KMS-11 (cell line): ENCODE measurements around the gene CNNM4.
A peak's percentile ranks its signal among the peaks of the same experiment; 100 is the strongest.

Experiments used
- H2AFZ ChIP-seq: fragments of 200-600 bp; sonication (generic); 2 replicates; pipeline ENCODE4 v1.6.1; 2016; ENCODE audit warnings: antibody characterized with exemption, mixed run types, low read depth
- H3K27ac ChIP-seq: fragments of 200-600 bp; sonication (generic); 2 replicates; pipeline ENCODE4 v1.6.1; 2016; ENCODE audit warnings: mild to moderate bottlenecking, mixed run types
- H3K27me3 ChIP-seq: fragments of 200-600 bp; sonication (generic); 2 replicates; pipeline ENCODE4 v1.6.1; 2017; ENCODE audit warnings: mild to moderate bottlenecking, low read depth, mixed run types, moderate library complexity; ENCODE audit not compliant: insufficient read depth
- H3K36me3 ChIP-seq: fragments of 200-600 bp; sonication (generic); 2 replicates; pipeline ENCODE4 v1.6.1; 2017; ENCODE audit warnings: mild to moderate bottlenecking, mixed run types; ENCODE audit not compliant: insufficient read depth
- H3K4me1 ChIP-seq: fragments of 200-600 bp; sonication (generic); 2 replicates; pipeline ENCODE4 v1.6.1; 2016; ENCODE audit warnings: mild to moderate bottlenecking, low read depth, mixed run types; ENCODE audit not compliant: poor library complexity, severe bottlenecking
- H3K4me2 ChIP-seq: fragments of 200-600 bp; sonication (generic); 2 replicates; pipeline ENCODE4 v1.7.0; 2016; ENCODE audit warnings: mild to moderate bottlenecking, mixed run types
- H3K4me3 ChIP-seq: fragments of 200-600 bp; sonication (generic); IDR thresholded peaks from 2 replicates; pipeline ENCODE4 v1.6.1; 2017; ENCODE audit warnings: low read depth, low read length, mixed read lengths; ENCODE audit not compliant: insufficient read depth
- H3K79me2 ChIP-seq: fragments of 200-600 bp; sonication (generic); 2 replicates; pipeline ENCODE4 v1.6.1; 2016; ENCODE audit warnings: low read depth, mixed run types; ENCODE audit not compliant: insufficient read depth
- H3K9ac ChIP-seq: fragments of 200-600 bp; sonication (generic); 2 replicates; pipeline ENCODE4 v1.6.1; 2016; ENCODE audit warnings: mild to moderate bottlenecking, mixed run types
- H4K20me1 ChIP-seq: fragments of 200-600 bp; sonication (generic); 2 replicates; pipeline ENCODE4 v1.6.1; 2016; ENCODE audit warnings: mild to moderate bottlenecking, mixed run types; ENCODE audit not compliant: insufficient read depth
- CTCF ChIP-seq: fragments of 200-600 bp; sonication (generic); conservative IDR thresholded peaks from 2 replicates; pipeline ENCODE4 v1.6.1; 2017; ENCODE audit warnings: low read depth, mild to moderate bottlenecking, antibody characterized with exemption, low read length, moderate library complexity, mixed read lengths

CNNM4 gene

GRCh38 chr2:96815326-96816126 lies 54.8 kb downstream of the CNNM4 start:
- Histone ChIP-seq H3K9ac (peak overlapping the region; percentile 57; the same call in 1 of the 2 replicates), H3K79me2 (peaks cover 36% of the 10 kb centered on the region), H3K4me3 (peak overlapping the region; percentile 84), H3K4me1 (peaks cover 22% of the 10 kb centered on the region), H4K20me1 (no peaks in the 10 kb centered on the region), H2AFZ (peak overlapping the region; percentile 83), H3K27me3 (no peaks in the 10 kb centered on the region), H3K27ac (peak overlapping the region; percentile 71), H3K36me3 (no peaks in the 10 kb centered on the region), H3K4me2 (peak overlapping the region; percentile 87)
- no peak for TF ChIP-seq CTCF

- no peaks in the 10 kb centered on the region for H4K20me1 ChIP-seq
- H3K4me2 ChIP-seq = peak within 1 kb of the TSS; percentile 96
- H2AFZ ChIP-seq = peak within 1 kb of the TSS; percentile 83
- peak within 1 kb of the TSS; percentile 57; the same call in 1 of the 2 replicates for H3K9ac ChIP-seq
- TF ChIP-seq CTCF = peak; percentile 51
- peak within 1 kb of the TSS; percentile 84 for H3K4me3 ChIP-seq
- H3K27ac ChIP-seq = peak within 1 kb of the TSS; percentile 71
- H3K79me2 ChIP-seq = peaks cover 43% of the 10 kb centered on the region
- no peaks in the 10 kb centered on the region for H3K36me3 ChIP-seq
- peaks cover 22% of the 10 kb centered on the region for H3K4me1 ChIP-seq
- H3K27me3 ChIP-seq = no peaks in the 10 kb centered on the region
These were observed 55.6 kb downstream of the CNNM4 start, which contains the start of gene CNNM3 for GRCh38 chr2:96816127-96816835. TSS of gene CNNM3 (plus strand) at chr2:96816268. CDS start at chr2:96816278, 10 bp downstream.

- Histone ChIP-seq H3K4me2 (peak overlapping the region; percentile 96), H3K79me2 (peaks cover 49% of the 10 kb centered on the region), H3K36me3 (no peaks in the 10 kb centered on the region), H3K27me3 (no peaks in the 10 kb centered on the region), H3K9ac (peak overlapping the region; percentile 47; the same call in 1 of the 2 replicates), H3K4me1 (peaks cover 22% of the 10 kb centered on the region), H3K4me3 (peak overlapping the region; percentile 46), H3K27ac (peak overlapping the region; percentile 28; the same call in 1 of the 2 replicates), H4K20me1 (peaks cover under 1% of the 10 kb centered on the region; the same call in 1 of the 2 replicates), H2AFZ (no peak overlapping the region)
- no peak for TF ChIP-seq CTCF
These were observed 56.4 kb downstream of the CNNM4 start for GRCh38 chr2:96816836-96817702.

GRCh38 chr2:96817882-96818281 lies 57.2 kb downstream of the CNNM4 start:
- Histone ChIP-seq H3K27ac (no peak overlapping the region; the same call in 1 of the 2 replicates), H3K4me2 (peak overlapping the region; percentile 96), H3K36me3 (no peaks in the 10 kb centered on the region), H3K27me3 (no peaks in the 10 kb centered on the region), H4K20me1 (peaks cover 5% of the 10 kb centered on the region; the same call in 1 of the 2 replicates), H2AFZ (no peak overlapping the region), H3K4me3 (peak overlapping the region; percentile 30), H3K79me2 (peaks cover 57% of the 10 kb centered on the region), H3K9ac (peak overlapping the region; percentile 47; the same call in 1 of the 2 replicates), H3K4me1 (peaks cover 22% of the 10 kb centered on the region)
- no peak for TF ChIP-seq CTCF
